GM12872 (cell line): ENCODE results near the gene BRINP3.

ENCODE experiments used
- CTCF ChIP-seq: IDR thresholded peaks from 3 replicates; pipeline ENCODE4 v1.5.1; 2011; ENCODE audit warnings: low read depth, mild to moderate bottlenecking, low read length, moderate library complexity; ENCODE audit not compliant: insufficient read depth

BRINP3 gene

GRCh38 chr1:190474010-190474409 is 3.7 kb downstream of the BRINP3 start:
- no peak for TF ChIP-seq CTCF

GRCh38 chr1:190472494-190472893 is 5.2 kb downstream of the BRINP3 start:
- no peak for TF ChIP-seq CTCF

GRCh38 chr1:190472042-190472441 is 5.6 kb downstream of the BRINP3 start:
- no peak for TF ChIP-seq CTCF

GRCh38 chr1:190464690-190465089 is 13.0 kb downstream of the BRINP3 start:
- TF ChIP-seq CTCF = no peak

GRCh38 chr1:190456129-190456528 is 21.5 kb downstream of the BRINP3 start:
- no peak for TF ChIP-seq CTCF

- TF ChIP-seq CTCF = no peak
Observed at GRCh38 chr1:190455631-190456030, 22.0 kb downstream of the BRINP3 start.

- no peak for TF ChIP-seq CTCF
Observed at GRCh38 chr1:190453550-190453949, 24.1 kb downstream of the BRINP3 start.
